Stomach (tissue), 9 donors: ENCODE data around the gene ERO1B. TPM values are rescaled to one million over a fixed set of nuclear protein-coding genes. Genes with fewer than 3 reads are reported as not detected.

Experiments used
- DNase-seq, 2 donors: peaks; one replicate each; pipeline versions ENCODE4 v3.0.0 to v3.0.0-alpha.2; 2013 to 2019
- H3K27ac ChIP-seq, 5 donors: fragments of 200-600 bp in 4 of 5; sonication (generic) in 4 of 5; one replicate each; pipeline ENCODE4 v1.5.1; 2013 to 2019; ENCODE audit warnings: mild to moderate bottlenecking in 1 of 5, moderate library complexity in 1 of 5
- H3K27me3 ChIP-seq, 3 donors: fragments of 200-600 bp; sonication (generic); one replicate each; pipeline ENCODE4 v1.5.1; 2017 to 2019; ENCODE audit warnings: mixed run types in 1 of 3
- H3K36me3 ChIP-seq, 4 donors: fragments of 200-600 bp; sonication (generic); 1 replicate in 3 of 4; 2 replicates in 1 of 4; pipeline ENCODE4 v1.5.1; 2016 to 2019
- H3K4me1 ChIP-seq, 4 donors: fragments of 200-600 bp; sonication (generic); one replicate each; pipeline ENCODE4 v1.5.1; 2016 to 2019
- H3K4me3 ChIP-seq, 4 donors: fragments of 200-600 bp; sonication (generic) in 3 of 4; one replicate each; pipeline ENCODE4 v1.5.1; 2016 to 2019; ENCODE audit warnings: mild to moderate bottlenecking in 1 of 4
- H3K9me3 ChIP-seq, 4 donors: fragments of 200-600 bp; sonication (generic); one replicate each; pipeline ENCODE4 v1.5.1; 2016 to 2019
- CTCF ChIP-seq, 7 experiments: fragments of 450-650 bp in 4 of 7; fragments of 200-600 bp in 3 of 7; sonication (generic) in 3 of 7; IDR thresholded peaks; one replicate each; pipeline ENCODE4 v1.5.1; 2016 to 2019; ENCODE audit warnings: antibody characterized with exemption in 7 of 7, control low read depth in 2 of 7, mild to moderate bottlenecking in 1 of 7
- EP300 ChIP-seq: sonication (generic); formaldehyde crosslinking; IDR thresholded peaks from one replicate; pipeline ENCODE4 v1.6.1; 2017; ENCODE audit warnings: antibody characterized with exemption
- POLR2A ChIP-seq, 4 donors: fragments of 450-650 bp; IDR thresholded peaks; one replicate each; pipeline ENCODE4 v1.6.1; 2016; ENCODE audit warnings: antibody characterized with exemption in 4 of 4, control low read depth in 2 of 4, mild to moderate bottlenecking in 1 of 4, moderate library complexity in 1 of 4
- POLR2AphosphoS5 ChIP-seq, 3 donors: sonication (generic); formaldehyde crosslinking; IDR thresholded peaks; one replicate each; pipeline ENCODE4 v1.6.1; 2016; ENCODE audit warnings: antibody characterized with exemption in 3 of 3
- WGBS, 5 donors: extraction: QIAGEN DNeasy Blood & Tissue Kit in 3 of 5; methylation state at CpG; one replicate each; pipeline versions ENCODE4 v1.1.5 to v1.1.7; 2013 to 2018; 5-methylcytosine and 5-hydroxymethylcytosine counted together
- intact Hi-C: fragments of 100-400 bp; cut with DNase I; formaldehyde crosslinking; loops from one replicate; pipeline ENCODE4 v1.15.1; 2023; ENCODE audit warnings: low total_unique reads
- polyA plus RNA-seq, 3 donors: library from polyadenylated mRNA; stranded (reverse); fragments of 200-250 nt; gene quantifications; one replicate each; pipeline ENCODE4 v1.2.3, GENCODE V29; 2013
- total RNA-seq, 5 donors: library from RNA; depleted of rRNA; stranded (reverse); fragments of >200 nt; gene quantifications; one replicate each; pipeline versions ENCODE4 v1.1.0 to v1.2.3, GENCODE V29; 2014 to 2016
- donor health status: healthy with polysubstance abuse.
- donor health status: Bipolar disorder and iron deficiency.
- donor health status: healthy.

Gene ERO1B
- total and polyA plus RNA-seq, 8 donors: 3.2 to 103 (median 27.9) TPM

- no peak overlapping the region for H3K27ac ChIP-seq
- TF ChIP-seq CTCF (IDR thresholded peaks at IDR 0.05) (no peak), POLR2A (IDR thresholded peaks at IDR 0.05) (no peak), POLR2AphosphoS5 (IDR thresholded peaks at IDR 0.05) (no peak), EP300 (no peak)
- WGBS, 5 donors: 91 to 98% (median 97%) methylated on average over 3 of the region's 3 CpGs
Observed at GRCh38 chr1:236247286-236247685, 34.5 kb downstream of the ERO1B start.

DNA sequence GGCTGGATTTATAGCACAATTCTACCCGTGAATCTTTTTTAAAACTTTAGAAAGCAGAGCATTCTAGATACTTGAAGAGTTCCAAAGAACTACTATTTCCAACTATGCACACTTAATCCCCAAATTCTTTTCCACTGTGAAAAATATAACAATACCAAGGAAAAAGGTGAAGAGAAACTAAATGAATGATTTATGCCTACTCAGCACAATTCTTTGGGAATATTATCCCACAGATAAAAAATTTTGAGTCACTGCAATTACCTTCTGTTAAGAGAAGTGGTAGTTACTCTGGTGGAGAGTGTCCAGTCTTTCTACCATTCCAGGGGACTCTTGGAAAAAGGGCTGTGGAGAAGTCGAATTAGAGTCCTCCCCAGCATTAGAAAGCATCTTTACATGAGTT lies 39.2 kb downstream of the ERO1B start:
- Histone ChIP-seq H3K4me1 (no peaks in the 10 kb centered on the region), H3K27ac (no peak overlapping the region), H3K4me3 (no peak overlapping the region), H3K36me3 (peaks cover 7 to 38% (median 27%) of the 10 kb centered on the region in 4 donors), H3K9me3 (no peaks in the 10 kb centered on the region), H3K27me3 (no peaks in the 10 kb centered on the region)
- TF ChIP-seq EP300 (no peak), CTCF (IDR thresholded peaks at IDR 0.05) (no peak), POLR2A (IDR thresholded peaks at IDR 0.05) (no peak), POLR2AphosphoS5 (IDR thresholded peaks at IDR 0.05) (no peak)
- DNase-seq: no peak
- intact Hi-C loops: no loop called here
- WGBS, 5 donors: 58 to 96% (median 95%) methylated on average over 2 of the region's 2 CpGs

More at GRCh38 chr1:236247286-236247685, 34.5 kb downstream of the ERO1B start:
- Histone ChIP-seq H3K27me3 (no peaks in the 10 kb centered on the region), H3K9me3 (no peaks in the 10 kb centered on the region), H3K4me3 (no peak overlapping the region), H3K4me1 (no peaks in the 10 kb centered on the region), H3K36me3 (peaks cover 5 to 24% (median 19%) of the 10 kb centered on the region in 4 donors)
- intact Hi-C loops: no loop called here
- no peak for DNase-seq

DNA sequence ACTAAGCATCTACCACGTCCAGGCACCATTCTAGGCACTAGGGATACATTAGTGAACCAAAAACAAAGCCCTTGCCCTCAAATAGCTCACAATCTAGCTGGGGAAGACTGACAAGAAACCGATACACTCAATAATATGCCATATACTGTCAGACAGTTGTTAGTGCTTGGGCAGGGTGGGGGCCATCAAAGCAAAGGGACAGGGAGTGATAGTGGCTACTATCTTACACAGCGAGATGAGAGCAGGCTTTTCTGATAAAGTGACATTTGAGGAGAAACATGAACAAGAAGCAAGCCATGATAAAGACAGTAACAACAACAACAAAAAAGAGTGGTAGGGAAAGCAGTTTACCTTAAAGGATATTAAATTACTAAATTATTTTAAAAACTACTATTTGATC lies 41.1 kb downstream of the ERO1B start:
- no peak for DNase-seq
- Histone ChIP-seq H3K4me3 (no peak overlapping the region), H3K27ac (no peak overlapping the region), H3K4me1 (no peaks in the 10 kb centered on the region), H3K9me3 (no peaks in the 10 kb centered on the region), H3K36me3 (peaks cover 7 to 46% (median 33%) of the 10 kb centered on the region in 4 donors), H3K27me3 (no peaks in the 10 kb centered on the region)
- WGBS, 5 donors: 88 to 97% (median 94%) methylated on average over 3 of the region's 3 CpGs
- TF ChIP-seq POLR2AphosphoS5 (IDR thresholded peaks at IDR 0.05): no peak
- intact Hi-C loops: no loop called here

DNA sequence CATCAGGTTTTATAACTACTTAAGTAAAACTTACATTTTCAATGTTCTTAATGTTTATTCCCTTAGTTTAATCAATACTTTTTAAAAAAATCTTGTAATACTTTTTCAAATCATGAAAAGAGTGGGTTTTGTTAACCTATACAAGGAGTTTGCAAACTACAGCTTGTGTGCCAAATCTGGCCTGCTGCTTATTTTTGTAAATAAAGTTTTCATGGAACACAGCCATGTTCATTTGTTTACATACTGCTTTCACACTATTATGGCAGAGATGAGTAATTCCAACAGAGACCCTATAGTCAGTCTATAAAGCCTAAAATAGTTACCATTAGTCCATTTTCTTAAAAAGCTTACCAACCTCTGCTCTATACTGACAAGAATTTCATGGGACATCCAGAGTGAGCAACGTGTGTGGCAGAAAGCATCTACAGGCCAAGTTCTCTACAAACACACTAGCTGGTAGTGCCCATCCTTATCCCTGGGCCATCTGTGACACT lies 42.6 kb downstream of the ERO1B start:
- Histone ChIP-seq H3K27me3 (no peaks in the 10 kb centered on the region), H3K27ac (no peak overlapping the region), H3K36me3 (peaks cover 11 to 55% (median 43%) of the 10 kb centered on the region in 4 donors), H3K9me3 (no peaks in the 10 kb centered on the region), H3K4me3 (no peak overlapping the region), H3K4me1 (no peaks in the 10 kb centered on the region)
- TF ChIP-seq POLR2AphosphoS5 (IDR thresholded peaks at IDR 0.05): no peak
- TF ChIP-seq CTCF (IDR thresholded peaks at IDR 0.05): no peak
- no peak for TF ChIP-seq EP300
- no peak for TF ChIP-seq POLR2A (IDR thresholded peaks at IDR 0.05)
- 49 to 93% (median 61%) methylated on average over 1 of the region's 1 CpG for WGBS, 5 donors
- intact Hi-C loops: no loop called here
- no peak for DNase-seq

GRCh38 chr1:236235116-236235515 lies 46.6 kb downstream of the ERO1B start:
- no peaks in the 10 kb centered on the region for H3K27me3 ChIP-seq
- H3K36me3 ChIP-seq: peaks cover 4 to 54% (median 37%) of the 10 kb centered on the region in 4 donors
- H3K9me3 ChIP-seq: no peaks in the 10 kb centered on the region
- no peak overlapping the region for H3K27ac ChIP-seq
- no peak overlapping the region for H3K4me3 ChIP-seq
- TF ChIP-seq POLR2AphosphoS5 (IDR thresholded peaks at IDR 0.05): no peak
- TF ChIP-seq EP300: no peak
- no peak for TF ChIP-seq POLR2A (IDR thresholded peaks at IDR 0.05)
- no peak for TF ChIP-seq CTCF (IDR thresholded peaks at IDR 0.05)
- no peak for DNase-seq
- WGBS, 5 donors: 78 to 92% (median 87%) methylated on average over 3 of the region's 3 CpGs
- intact Hi-C loops: no loop called here
- H3K4me1 ChIP-seq: no peaks in the 10 kb centered on the region
